Measurements from ENCODE around the gene RHEBL1.

GRCh38 chr12:49060237-49061156 lies 9.3 kb downstream of the RHEBL1 start, which contains the start of gene KMT2D:
- TF ChIP-seq CTCF (IDR thresholded peaks at IDR 0.05) (peak; percentile 44), EZH2 (IDR thresholded peaks at IDR 0.05) (peak; percentile 55), EZH2phosphoT487 (IDR thresholded peaks at IDR 0.05) (no peak)
